ENCODE data around the gene MAPK8IP3. TPM values are rescaled to one million over a fixed set of nuclear protein-coding genes. Genes with fewer than 3 reads are reported as not detected.
A peak's percentile ranks its signal among the peaks of the same experiment; 100 is the strongest.
"Not testable (repeated sequence)": the region's sequence is repeated elsewhere in the genome, so short reads cannot be mapped to it uniquely, and the experiment has no call there.

MAPK8IP3 gene
- polyA plus RNA-seq, 2 donors: 21.6 to 73.8 TPM

DNA sequence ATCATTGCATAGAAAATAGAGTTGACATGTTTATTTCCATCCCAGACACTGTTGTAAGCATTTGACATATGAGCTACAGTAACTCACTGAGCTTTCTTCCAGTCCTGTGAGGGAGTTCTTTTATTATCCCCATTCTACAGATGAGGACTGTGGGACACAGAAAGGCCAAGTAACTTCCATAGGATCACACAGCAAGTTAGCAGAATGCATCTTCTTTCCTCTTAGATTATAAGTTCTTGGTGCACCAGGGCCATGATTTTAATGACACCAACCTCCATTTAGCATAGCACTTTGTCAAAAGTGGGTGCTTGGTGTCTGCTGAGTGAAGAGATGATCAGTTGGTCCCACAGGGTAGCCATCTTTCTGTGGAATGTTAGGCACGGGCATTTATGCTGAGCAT lies 15.2 kb upstream of the MAPK8IP3 start:
- Histone ChIP-seq H3K4me1 (ENCODE audit: control insufficient read depth in 2 of 2, insufficient read depth in 2 of 2, low read length in 1 of 2) (peaks cover 0 to 2% of the 10 kb centered on the region in 2 donors), H3K27ac (ENCODE audit: low read depth in 2 of 2, low read length in 1 of 2) (peak overlapping the region in 1 of 2 donors; percentile 47), H3K27me3 (ENCODE audit: control insufficient read depth in 1 of 2, insufficient read depth in 2 of 2, low read length in 2 of 2) (no peaks in the 10 kb centered on the region), H3K9me3 (ENCODE audit: control insufficient read depth in 2 of 2, insufficient read depth in 1 of 2, low read depth in 1 of 2, low read length in 1 of 2) (no peaks in the 10 kb centered on the region), H3K36me3 (ENCODE audit: control insufficient read depth in 2 of 2, insufficient read depth in 2 of 2, low read length in 1 of 2) (peaks cover 6 to 23% of the 10 kb centered on the region in 2 donors), H3K4me3 (ENCODE audit: low read depth in 1 of 2, low read length in 2 of 2) (no peak overlapping the region)
- 73 to 81% methylated on average over 1 of the region's 1 CpG for WGBS, 2 donors

DNA sequence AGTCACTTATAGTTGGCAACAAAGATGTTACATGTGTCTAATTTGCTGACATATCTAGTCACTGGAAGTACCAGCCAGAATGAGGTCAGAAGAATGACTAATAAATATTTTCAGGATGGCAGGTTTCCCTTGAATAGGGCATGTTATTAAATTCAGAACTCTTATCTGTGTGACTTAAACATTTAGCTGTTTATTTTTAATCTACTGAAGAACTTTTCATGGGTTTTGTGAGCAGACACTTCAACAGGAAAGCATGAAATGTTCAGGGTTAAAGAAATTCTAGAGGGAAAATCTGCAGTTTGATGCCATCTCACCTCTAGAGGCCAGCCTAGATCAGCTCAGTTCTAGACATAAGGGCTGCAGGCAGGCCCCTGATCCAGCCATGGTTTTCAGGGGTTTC lies 14.7 kb upstream of the MAPK8IP3 start:
- peaks cover 6 to 25% of the 10 kb centered on the region in 2 donors for H3K36me3 ChIP-seq (ENCODE audit: control insufficient read depth in 2 of 2, insufficient read depth in 2 of 2, low read length in 1 of 2)
- no peaks in the 10 kb centered on the region for H3K27me3 ChIP-seq (ENCODE audit: control insufficient read depth in 1 of 2, insufficient read depth in 2 of 2, low read length in 2 of 2)
- peak overlapping the region; percentile 61 to 71 for H3K27ac ChIP-seq (ENCODE audit: low read depth in 2 of 2, low read length in 1 of 2)
- H3K4me1 ChIP-seq (ENCODE audit: control insufficient read depth in 2 of 2, insufficient read depth in 2 of 2, low read length in 1 of 2): peaks cover 0 to 2% of the 10 kb centered on the region in 2 donors
- no peak overlapping the region for H3K4me3 ChIP-seq (ENCODE audit: low read depth in 1 of 2, low read length in 2 of 2)
- no peaks in the 10 kb centered on the region for H3K9me3 ChIP-seq (ENCODE audit: control insufficient read depth in 2 of 2, insufficient read depth in 1 of 2, low read depth in 1 of 2, low read length in 1 of 2)

DNA sequence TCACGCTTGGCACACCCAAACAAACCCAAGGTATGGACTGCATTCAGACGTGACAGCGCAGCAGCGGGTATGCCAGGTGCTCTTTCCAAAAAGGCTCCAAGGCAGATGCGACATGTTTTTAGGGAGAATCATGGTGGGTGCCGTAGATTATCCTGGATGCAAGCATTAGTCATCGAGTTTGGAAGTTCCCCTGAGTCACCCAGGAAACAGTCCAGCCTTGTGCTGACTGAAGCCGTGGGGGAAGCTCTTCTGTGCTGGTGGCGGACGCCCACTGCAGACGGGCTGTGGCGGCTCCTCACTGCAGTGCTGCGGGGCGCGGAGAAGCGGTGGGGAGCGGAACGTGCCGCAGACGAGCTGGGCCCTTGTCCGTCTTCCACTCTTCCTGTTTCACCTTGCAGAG lies 14.0 kb upstream of the MAPK8IP3 start:
- Histone ChIP-seq H3K9me3 (ENCODE audit: control insufficient read depth in 2 of 2, insufficient read depth in 1 of 2, low read depth in 1 of 2, low read length in 1 of 2) (no peaks in the 10 kb centered on the region), H3K4me1 (ENCODE audit: control insufficient read depth in 2 of 2, insufficient read depth in 2 of 2, low read length in 1 of 2) (peaks cover 0 to 2% of the 10 kb centered on the region in 2 donors)

GRCh38 chr16:1696863-1697262 lies 9.1 kb upstream of the MAPK8IP3 start:
- WGBS, 2 donors: 75 to 84% methylated on average over 5 of the region's 5 CpGs
- Histone ChIP-seq H3K27ac (ENCODE audit: low read depth in 2 of 2, low read length in 1 of 2) (no peak overlapping the region), H3K9me3 (ENCODE audit: control insufficient read depth in 2 of 2, insufficient read depth in 1 of 2, low read depth in 1 of 2, low read length in 1 of 2) (no peaks in the 10 kb centered on the region), H3K4me3 (ENCODE audit: low read depth in 1 of 2, low read length in 2 of 2) (no peak overlapping the region), H3K27me3 (ENCODE audit: control insufficient read depth in 1 of 2, insufficient read depth in 2 of 2, low read length in 2 of 2) (no peaks in the 10 kb centered on the region), H3K36me3 (ENCODE audit: control insufficient read depth in 2 of 2, insufficient read depth in 2 of 2, low read length in 1 of 2) (peaks cover 14 to 24% of the 10 kb centered on the region in 2 donors), H3K4me1 (ENCODE audit: control insufficient read depth in 2 of 2, insufficient read depth in 2 of 2, low read length in 1 of 2) (no peaks in the 10 kb centered on the region)

More for the DNA sequence above, 14.0 kb upstream of the MAPK8IP3 start:
- Histone ChIP-seq H3K27me3 (ENCODE audit: control insufficient read depth in 1 of 2, insufficient read depth in 2 of 2, low read length in 2 of 2) (no peaks in the 10 kb centered on the region), H3K36me3 (ENCODE audit: control insufficient read depth in 2 of 2, insufficient read depth in 2 of 2, low read length in 1 of 2) (peaks cover 6 to 23% of the 10 kb centered on the region in 2 donors), H3K4me3 (ENCODE audit: low read depth in 1 of 2, low read length in 2 of 2) (no peak overlapping the region), H3K27ac (ENCODE audit: low read depth in 2 of 2, low read length in 1 of 2) (peak overlapping the region; percentile 61 to 71)
- WGBS, 2 donors: 57 to 66% methylated on average over 21 of the region's 21 CpGs

DNA sequence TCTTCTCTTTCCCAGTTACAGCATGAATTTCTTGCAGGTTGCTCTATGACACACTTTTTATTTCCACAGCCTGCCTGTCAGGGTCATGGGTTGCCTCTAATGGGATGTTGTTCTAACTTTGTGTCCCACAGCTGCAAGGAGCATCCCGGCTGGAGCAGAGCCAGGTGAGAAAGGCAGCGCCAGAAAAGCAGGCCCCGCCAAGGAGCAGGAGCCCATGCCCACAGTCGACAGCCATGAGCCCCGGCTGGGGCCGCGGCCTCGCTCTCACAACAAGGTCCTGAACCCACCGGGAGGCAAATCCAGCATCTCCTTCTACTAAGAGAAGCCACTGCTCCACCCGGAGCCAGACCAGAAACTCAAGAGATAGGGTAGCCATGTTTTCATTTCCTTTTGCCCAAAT lies 7.3 kb upstream of the MAPK8IP3 start:
- Histone ChIP-seq H3K27me3 (ENCODE audit: control insufficient read depth in 1 of 2, insufficient read depth in 2 of 2, low read length in 2 of 2) (no peaks in the 10 kb centered on the region), H3K4me3 (ENCODE audit: low read depth in 1 of 2, low read length in 2 of 2) (no peak overlapping the region), H3K36me3 (ENCODE audit: control insufficient read depth in 2 of 2, insufficient read depth in 2 of 2, low read length in 1 of 2) (peaks cover 10 to 17% of the 10 kb centered on the region in 2 donors), H3K4me1 (ENCODE audit: control insufficient read depth in 2 of 2, insufficient read depth in 2 of 2, low read length in 1 of 2) (peaks cover 0 to 4% of the 10 kb centered on the region in 2 donors), H3K27ac (ENCODE audit: low read depth in 2 of 2, low read length in 1 of 2) (no peak overlapping the region), H3K9me3 (ENCODE audit: control insufficient read depth in 2 of 2, insufficient read depth in 1 of 2, low read depth in 1 of 2, low read length in 1 of 2) (no peaks in the 10 kb centered on the region)
- WGBS, 2 donors: 91 to 95% methylated on average over 10 of the region's 10 CpGs

DNA sequence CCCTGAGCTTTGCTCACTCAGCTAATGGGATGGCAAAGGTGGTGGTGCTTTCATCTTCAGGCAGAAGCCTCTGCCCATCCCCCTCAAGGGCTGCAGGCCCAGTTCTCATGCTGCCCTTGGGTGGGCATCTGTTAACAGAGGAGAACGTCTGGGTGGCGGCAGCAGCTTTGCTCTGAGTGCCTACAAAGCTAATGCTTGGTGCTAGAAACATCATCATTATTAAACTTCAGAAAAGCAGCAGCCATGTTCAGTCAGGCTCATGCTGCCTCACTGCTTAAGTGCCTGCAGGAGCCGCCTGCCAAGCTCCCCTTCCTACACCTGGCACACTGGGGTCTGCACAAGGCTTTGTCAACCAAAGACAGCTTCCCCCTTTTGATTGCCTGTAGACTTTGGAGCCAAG lies 5.7 kb upstream of the MAPK8IP3 start:
- Histone ChIP-seq H3K4me3 (ENCODE audit: low read depth in 1 of 2, low read length in 2 of 2) (no peak overlapping the region), H3K27ac (ENCODE audit: low read depth in 2 of 2, low read length in 1 of 2) (peak overlapping the region; percentile 11 to 34), H3K36me3 (ENCODE audit: control insufficient read depth in 2 of 2, insufficient read depth in 2 of 2, low read length in 1 of 2) (peaks cover 10 to 17% of the 10 kb centered on the region in 2 donors), H3K9me3 (ENCODE audit: control insufficient read depth in 2 of 2, insufficient read depth in 1 of 2, low read depth in 1 of 2, low read length in 1 of 2) (no peaks in the 10 kb centered on the region), H3K4me1 (ENCODE audit: control insufficient read depth in 2 of 2, insufficient read depth in 2 of 2, low read length in 1 of 2) (peaks cover 0 to 4% of the 10 kb centered on the region in 2 donors), H3K27me3 (ENCODE audit: control insufficient read depth in 1 of 2, insufficient read depth in 2 of 2, low read length in 2 of 2) (no peaks in the 10 kb centered on the region)
- 77 to 84% methylated on average over 3 of the region's 3 CpGs for WGBS, 2 donors

GRCh38 chr16:1701216-1701878 lies 4.6 kb upstream of the MAPK8IP3 start:
- Histone ChIP-seq H3K9me3 (ENCODE audit: control insufficient read depth in 2 of 2, insufficient read depth in 1 of 2, low read depth in 1 of 2, low read length in 1 of 2) (no peaks in the 10 kb centered on the region), H3K4me1 (ENCODE audit: control insufficient read depth in 2 of 2, insufficient read depth in 2 of 2, low read length in 1 of 2) (peaks cover 0 to 4% of the 10 kb centered on the region in 2 donors), H3K27me3 (ENCODE audit: control insufficient read depth in 1 of 2, insufficient read depth in 2 of 2, low read length in 2 of 2) (no peaks in the 10 kb centered on the region), H3K27ac (ENCODE audit: low read depth in 2 of 2, low read length in 1 of 2) (peak overlapping the region; percentile 57 to 71), H3K4me3 (ENCODE audit: low read depth in 1 of 2, low read length in 2 of 2) (no peak overlapping the region), H3K36me3 (ENCODE audit: control insufficient read depth in 2 of 2, insufficient read depth in 2 of 2, low read length in 1 of 2) (peaks cover 10 to 16% of the 10 kb centered on the region in 2 donors)
- WGBS, 2 donors: 50 to 69% methylated on average over 6 of the region's 6 CpGs

DNA sequence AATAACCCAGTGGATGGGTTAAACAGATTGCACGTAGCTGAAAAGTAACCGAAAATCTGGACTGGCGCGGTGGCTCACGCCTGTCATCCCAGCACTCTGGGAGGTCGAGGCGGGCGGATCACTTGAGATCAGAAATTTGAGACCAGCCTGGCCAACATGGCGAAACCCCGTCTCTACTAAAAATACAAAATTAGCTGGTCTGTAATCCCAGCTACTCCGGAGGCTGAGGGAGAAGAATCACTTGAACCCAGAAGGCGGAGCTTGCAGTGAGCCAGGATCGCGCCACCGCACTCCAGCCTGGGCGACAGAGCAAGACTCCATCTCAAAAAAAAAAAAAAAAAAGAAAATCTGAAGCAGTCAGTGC lies 689 bp upstream of the MAPK8IP3 start:
- peak overlapping the region; percentile 71 to 87 for H3K4me3 ChIP-seq (ENCODE audit: low read depth in 1 of 2, low read length in 2 of 2)
- H3K9me3 ChIP-seq (ENCODE audit: control insufficient read depth in 2 of 2, insufficient read depth in 1 of 2, low read depth in 1 of 2, low read length in 1 of 2); H3K27me3 ChIP-seq (ENCODE audit: control insufficient read depth in 1 of 2, insufficient read depth in 2 of 2, low read length in 2 of 2); H3K36me3 ChIP-seq (ENCODE audit: control insufficient read depth in 2 of 2, insufficient read depth in 2 of 2, low read length in 1 of 2): not testable (repeated sequence)
- H3K4me1 ChIP-seq (ENCODE audit: control insufficient read depth in 2 of 2, insufficient read depth in 2 of 2, low read length in 1 of 2): peaks cover 3 to 11% of the 10 kb centered on the region in 2 donors
- peak overlapping the region; percentile 86 to 98 for H3K27ac ChIP-seq (ENCODE audit: low read depth in 2 of 2, low read length in 1 of 2)
- WGBS, 2 donors: 0 to 1% methylated on average over 16 of the region's 16 CpGs

GRCh38 chr16:1706386-1707192 lies 594 bp downstream of the MAPK8IP3 start:
- WGBS, 2 donors: 1% methylated on average over 46 to 62 of the region's 62 CpGs

More at GRCh38 chr16:1706386-1707192, 594 bp downstream of the MAPK8IP3 start:
- Histone ChIP-seq H3K4me1 (ENCODE audit: control insufficient read depth in 2 of 2, insufficient read depth in 2 of 2, low read length in 1 of 2) (peaks cover 3 to 11% of the 10 kb centered on the region in 2 donors), H3K27ac (ENCODE audit: low read depth in 2 of 2, low read length in 1 of 2) (peak overlapping the region; percentile 82 to 88), H3K27me3 (ENCODE audit: control insufficient read depth in 1 of 2, insufficient read depth in 2 of 2, low read length in 2 of 2) (no peaks in the 10 kb centered on the region), H3K36me3 (ENCODE audit: control insufficient read depth in 2 of 2, insufficient read depth in 2 of 2, low read length in 1 of 2) (peaks cover 0 to 4% of the 10 kb centered on the region in 2 donors), H3K9me3 (ENCODE audit: control insufficient read depth in 2 of 2, insufficient read depth in 1 of 2, low read depth in 1 of 2, low read length in 1 of 2) (no peaks in the 10 kb centered on the region), H3K4me3 (ENCODE audit: low read depth in 1 of 2, low read length in 2 of 2) (peak overlapping the region; percentile 71 to 87)

Data from esophagus (tissue), 2 donors.